Choroid plexus epithelial cell (primary cell): ENCODE measurements around the gene CACNA2D3.

ENCODE experiments used
- DNase-seq: peaks from one replicate; pipeline ENCODE4 v3.0.0-alpha.2; 2010; ENCODE audit warnings: low read depth
- H3K4me3 ChIP-seq: 2 replicates; pipeline ENCODE4 v1.5.1; 2011; ENCODE audit warnings: low read depth, mild to moderate bottlenecking, control low read depth, low read length, moderate library complexity
- TF ChIP-seq, protein P1 (sequence below): conservative IDR thresholded peaks from 2 replicates; pipeline ENCODE4 v1.5.1; 2011; ENCODE audit warnings: low read depth, mild to moderate bottlenecking, control low read depth, inconsistent platforms, low read length, moderate library complexity

Gene CACNA2D3

DNA sequence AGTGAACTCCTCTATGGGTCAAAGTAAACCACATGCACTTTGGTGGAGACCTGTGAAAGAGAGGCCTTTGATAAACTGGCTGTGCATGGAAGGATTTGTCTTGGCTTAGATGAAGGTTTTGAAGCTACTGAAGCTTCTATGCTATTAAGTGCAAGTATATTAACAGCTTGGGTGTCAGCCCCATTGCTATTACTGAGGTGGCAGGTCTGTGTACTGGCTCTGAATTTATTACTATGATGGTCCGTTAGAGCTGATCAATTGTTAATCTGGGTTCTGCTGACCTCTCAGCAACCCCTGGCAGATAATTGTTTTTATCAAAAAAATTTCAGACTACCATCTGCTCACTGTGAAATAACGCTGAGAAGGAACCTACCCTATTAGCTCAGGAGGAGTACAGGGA is 268.2 kb downstream of the CACNA2D3 start:
- no peak overlapping the region for H3K4me3 ChIP-seq
- DNase-seq = no peak
- TF ChIP-seq, protein P1, sequence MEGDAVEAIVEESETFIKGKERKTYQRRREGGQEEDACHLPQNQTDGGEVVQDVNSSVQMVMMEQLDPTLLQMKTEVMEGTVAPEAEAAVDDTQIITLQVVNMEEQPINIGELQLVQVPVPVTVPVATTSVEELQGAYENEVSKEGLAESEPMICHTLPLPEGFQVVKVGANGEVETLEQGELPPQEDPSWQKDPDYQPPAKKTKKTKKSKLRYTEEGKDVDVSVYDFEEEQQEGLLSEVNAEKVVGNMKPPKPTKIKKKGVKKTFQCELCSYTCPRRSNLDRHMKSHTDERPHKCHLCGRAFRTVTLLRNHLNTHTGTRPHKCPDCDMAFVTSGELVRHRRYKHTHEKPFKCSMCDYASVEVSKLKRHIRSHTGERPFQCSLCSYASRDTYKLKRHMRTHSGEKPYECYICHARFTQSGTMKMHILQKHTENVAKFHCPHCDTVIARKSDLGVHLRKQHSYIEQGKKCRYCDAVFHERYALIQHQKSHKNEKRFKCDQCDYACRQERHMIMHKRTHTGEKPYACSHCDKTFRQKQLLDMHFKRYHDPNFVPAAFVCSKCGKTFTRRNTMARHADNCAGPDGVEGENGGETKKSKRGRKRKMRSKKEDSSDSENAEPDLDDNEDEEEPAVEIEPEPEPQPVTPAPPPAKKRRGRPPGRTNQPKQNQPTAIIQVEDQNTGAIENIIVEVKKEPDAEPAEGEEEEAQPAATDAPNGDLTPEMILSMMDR = no peak

- DNase-seq = no peak
- TF ChIP-seq, protein P1 = no peak
- no peak overlapping the region for H3K4me3 ChIP-seq
Observed at GRCh38 chr3:54393150-54393549, 270.8 kb downstream of the CACNA2D3 start.

DNA sequence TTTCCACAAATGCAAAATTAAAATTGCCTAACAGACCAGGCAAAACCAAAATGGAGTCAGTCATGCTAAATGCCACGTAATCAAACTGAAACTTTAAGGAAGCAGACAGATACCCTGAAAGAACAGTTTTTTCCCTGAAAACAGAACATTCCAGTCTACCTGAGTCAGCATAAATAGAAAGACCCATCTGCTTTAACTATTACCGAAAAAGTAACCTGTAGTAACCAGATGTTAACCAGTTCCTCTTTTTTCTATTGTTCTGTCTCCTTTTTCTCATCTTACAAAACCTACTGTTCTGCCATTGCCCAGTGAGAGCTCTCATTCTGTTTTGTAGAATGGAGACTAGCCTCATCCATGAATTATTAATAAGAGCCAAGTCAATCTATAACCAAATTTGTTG is 286.0 kb downstream of the CACNA2D3 start:
- no peak overlapping the region for H3K4me3 ChIP-seq
- TF ChIP-seq, protein P1 = no peak
- DNase-seq = no peak

- no peak overlapping the region for H3K4me3 ChIP-seq
- TF ChIP-seq, protein P1 = no peak
- no peak for DNase-seq
Observed at GRCh38 chr3:54421943-54422342, 299.6 kb downstream of the CACNA2D3 start.

- DNase-seq = no peak
- TF ChIP-seq, protein P1 = no peak
Observed at GRCh38 chr3:54424292-54424691, 301.9 kb downstream of the CACNA2D3 start.

DNA sequence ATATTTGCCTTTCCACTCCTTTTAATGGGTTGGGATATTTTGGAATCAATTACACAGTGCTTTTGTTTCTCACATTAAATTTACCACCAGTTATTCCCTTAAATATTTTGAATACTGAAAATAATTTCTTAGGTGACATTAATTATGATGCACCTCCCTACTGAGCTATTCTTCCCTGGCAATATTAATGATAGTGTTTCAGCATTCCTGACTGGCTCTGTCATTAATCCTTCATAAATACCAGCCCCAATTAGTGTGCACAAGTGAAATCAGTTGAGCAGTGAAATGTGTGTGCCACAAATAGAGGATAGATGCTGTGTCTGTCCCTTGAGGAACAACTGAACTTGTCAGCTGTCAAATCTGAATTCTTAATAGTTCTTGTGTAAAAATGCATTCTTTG is 304.0 kb downstream of the CACNA2D3 start:
- DNase-seq = no peak
- H3K4me3 ChIP-seq = no peak overlapping the region
- TF ChIP-seq, protein P1 = no peak

More at GRCh38 chr3:54424292-54424691, 301.9 kb downstream of the CACNA2D3 start:
- no peak overlapping the region for H3K4me3 ChIP-seq

DNA sequence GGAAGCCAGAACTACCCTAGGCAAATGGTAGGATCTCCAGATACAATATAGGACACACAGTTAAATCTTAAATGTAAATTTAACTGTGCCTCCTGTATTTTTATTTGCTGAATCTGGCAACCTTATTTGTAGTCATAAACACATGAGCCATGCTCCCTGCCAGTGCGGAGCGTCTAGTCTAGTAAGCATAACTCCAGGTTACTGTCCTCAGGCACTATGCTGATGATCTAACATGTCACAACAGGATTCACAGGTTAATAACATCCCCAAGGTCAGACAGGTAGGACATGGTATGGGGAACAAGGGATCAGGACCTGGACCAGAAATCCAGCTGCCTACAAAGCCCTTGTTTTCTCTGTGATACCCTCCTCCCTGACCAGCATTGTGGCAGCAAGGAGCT is 305.1 kb downstream of the CACNA2D3 start:
- no peak overlapping the region for H3K4me3 ChIP-seq
- no peak for DNase-seq
- TF ChIP-seq, protein P1 = no peak
